DOHH2 (cell line): ENCODE measurements around the gene SLC5A10.

Experiments
- EZH2phosphoT487 ChIP-seq: fragments of 200-600 bp; sonication (generic); IDR thresholded peaks from 2 replicates; pipeline ENCODE4 v1.6.1; 2017; ENCODE audit warnings: borderline replicate concordance, mild to moderate bottlenecking, antibody characterized with exemption, low read length, moderate library complexity, mixed read lengths
- TF ChIP-seq, protein P1 (sequence below): fragments of 200-600 bp; sonication (generic); IDR thresholded peaks from one replicate; pipeline ENCODE4 v1.5.1; 2014; ENCODE audit warnings: antibody characterized with exemption, mild to moderate bottlenecking, low read depth, low read length; ENCODE audit not compliant: poor library complexity, severe bottlenecking

- TF ChIP-seq EZH2phosphoT487: no peak
- TF ChIP-seq, protein P1, sequence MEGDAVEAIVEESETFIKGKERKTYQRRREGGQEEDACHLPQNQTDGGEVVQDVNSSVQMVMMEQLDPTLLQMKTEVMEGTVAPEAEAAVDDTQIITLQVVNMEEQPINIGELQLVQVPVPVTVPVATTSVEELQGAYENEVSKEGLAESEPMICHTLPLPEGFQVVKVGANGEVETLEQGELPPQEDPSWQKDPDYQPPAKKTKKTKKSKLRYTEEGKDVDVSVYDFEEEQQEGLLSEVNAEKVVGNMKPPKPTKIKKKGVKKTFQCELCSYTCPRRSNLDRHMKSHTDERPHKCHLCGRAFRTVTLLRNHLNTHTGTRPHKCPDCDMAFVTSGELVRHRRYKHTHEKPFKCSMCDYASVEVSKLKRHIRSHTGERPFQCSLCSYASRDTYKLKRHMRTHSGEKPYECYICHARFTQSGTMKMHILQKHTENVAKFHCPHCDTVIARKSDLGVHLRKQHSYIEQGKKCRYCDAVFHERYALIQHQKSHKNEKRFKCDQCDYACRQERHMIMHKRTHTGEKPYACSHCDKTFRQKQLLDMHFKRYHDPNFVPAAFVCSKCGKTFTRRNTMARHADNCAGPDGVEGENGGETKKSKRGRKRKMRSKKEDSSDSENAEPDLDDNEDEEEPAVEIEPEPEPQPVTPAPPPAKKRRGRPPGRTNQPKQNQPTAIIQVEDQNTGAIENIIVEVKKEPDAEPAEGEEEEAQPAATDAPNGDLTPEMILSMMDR: no peak
Measured at GRCh38 chr17:19006698-19007097, 54.7 kb downstream of the SLC5A10 start.
